ENCODE data around the gene SETD2. TPM values are rescaled to one million over a fixed set of nuclear protein-coding genes. Genes with fewer than 3 reads are reported as not detected.
"Not testable (repeated sequence)": the region's sequence is repeated elsewhere in the genome, so short reads cannot be mapped to it uniquely, and the experiment has no call there.

Gene SETD2
- total RNA-seq, 2 donors from 2014 or later = 40.8 to 48.3 TPM

DNA sequence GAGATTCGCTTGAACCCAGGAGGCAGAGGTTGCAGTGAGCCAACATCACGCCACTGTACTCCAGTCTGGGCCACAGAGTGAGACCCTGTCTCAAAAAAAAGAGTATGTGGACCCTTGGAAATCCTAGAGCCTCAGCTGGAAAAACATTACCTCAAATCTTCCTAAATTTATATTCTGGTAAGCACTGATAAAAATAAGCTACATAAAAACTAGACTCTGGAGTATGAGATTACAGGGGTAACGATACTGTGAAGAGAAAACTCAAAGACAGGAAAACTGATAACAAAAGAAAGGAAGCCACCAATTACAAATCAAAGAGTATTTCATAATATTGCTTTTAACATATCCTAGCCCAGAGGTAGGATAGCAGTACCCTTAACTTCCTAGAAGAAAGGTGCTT, 30.3 kb downstream of the SETD2 start:
- no peaks in the 10 kb centered on the region for H3K36me3 Mint-ChIP-seq
- H3K27ac Mint-ChIP-seq = peak overlapping the region in 1 of 2 donors; percentile 8
- H3K9me3 Mint-ChIP-seq = no peaks in the 10 kb centered on the region
- H3K4me3 Mint-ChIP-seq = no peak overlapping the region
- no peak for ATAC-seq
- peaks cover 39 to 48% of the 10 kb centered on the region in 2 donors for H3K4me1 Mint-ChIP-seq (ENCODE audit: low read depth in 2 of 2)
- H3K27me3 Mint-ChIP-seq = no peaks in the 10 kb centered on the region
- no peak for DNase-seq (ENCODE audit: low spot score)

DNA sequence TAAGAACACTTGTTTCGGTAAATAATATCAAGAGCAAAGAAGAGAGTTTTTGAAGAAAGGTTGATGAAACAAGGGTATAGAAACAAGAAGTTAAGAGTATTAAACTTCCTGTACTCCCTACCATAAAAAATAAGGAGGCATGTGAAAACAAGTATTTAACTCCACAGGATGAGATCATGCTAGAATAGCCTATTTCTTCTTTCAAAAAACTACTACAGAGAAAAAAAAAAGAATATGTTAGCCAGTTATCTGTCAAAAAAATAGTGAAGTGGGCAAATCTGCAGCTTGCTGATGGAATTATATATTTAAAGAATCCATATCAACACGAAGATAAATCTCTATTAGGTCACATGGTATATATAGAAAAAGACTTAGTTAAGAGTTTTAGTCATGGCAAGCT, 33.4 kb downstream of the SETD2 start:
- ATAC-seq (no peak), DNase-seq (ENCODE audit: low spot score) (no peak)
- Mint-ChIP-seq H3K4me1 (ENCODE audit: low read depth in 2 of 2) (peaks cover 35 to 45% of the 10 kb centered on the region in 2 donors), H3K9me3 (no peaks in the 10 kb centered on the region), H3K36me3 (no peaks in the 10 kb centered on the region), H3K27ac (peak overlapping the region in 1 of 2 donors; percentile 1), H3K27me3 (no peaks in the 10 kb centered on the region), H3K4me3 (no peak overlapping the region)

DNA sequence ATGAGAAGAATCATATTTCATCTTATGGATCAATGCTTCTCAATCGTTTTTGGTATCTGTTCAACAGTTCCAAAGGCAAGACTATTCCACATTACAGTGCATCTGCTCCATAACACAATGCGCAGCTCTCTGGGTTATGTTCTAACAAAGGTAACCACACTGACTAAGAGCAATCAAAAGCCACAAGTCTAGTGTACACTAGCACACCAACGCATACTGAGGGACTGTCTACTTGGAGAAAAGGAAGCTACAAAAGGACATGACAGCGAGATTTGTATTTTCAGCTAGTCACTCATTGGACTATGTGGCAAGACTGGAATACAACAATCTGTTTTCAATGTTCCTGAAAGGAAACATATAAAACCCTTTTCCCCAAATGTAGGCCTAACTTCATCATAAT, 35.8 kb downstream of the SETD2 start:
- no peak overlapping the region for H3K27ac Mint-ChIP-seq
- peak in 1 of 2 donors; percentile 56 for ATAC-seq
- no peaks in the 10 kb centered on the region for H3K9me3 Mint-ChIP-seq
- H3K36me3 Mint-ChIP-seq = peaks cover 10% of the 10 kb centered on the region
- no peak for DNase-seq (ENCODE audit: low spot score)
- H3K27me3 Mint-ChIP-seq = no peaks in the 10 kb centered on the region
- peaks cover 27 to 31% of the 10 kb centered on the region in 2 donors for H3K4me1 Mint-ChIP-seq (ENCODE audit: low read depth in 2 of 2)
- no peak overlapping the region for H3K4me3 Mint-ChIP-seq

DNA sequence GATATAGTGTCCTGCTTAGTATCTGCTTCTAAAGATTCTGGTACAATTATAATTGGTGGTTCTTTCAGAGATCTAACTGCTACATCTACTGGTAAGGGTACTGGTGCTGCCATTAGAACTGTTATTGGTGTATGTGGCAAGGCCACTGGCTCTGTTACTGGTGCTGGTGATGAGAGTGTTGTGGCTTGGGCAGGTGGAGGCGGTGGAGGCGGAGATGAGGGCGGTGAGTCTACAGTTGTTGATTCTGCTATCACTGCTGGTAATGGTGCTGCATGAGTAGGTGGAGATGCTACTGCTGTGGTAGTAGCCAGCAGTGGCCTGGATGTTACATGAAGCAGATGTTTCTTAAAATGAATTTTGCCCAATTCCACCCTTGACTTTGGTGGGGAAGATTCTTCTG, 40.1 kb downstream of the SETD2 start:
- Mint-ChIP-seq H3K4me3 (no peak overlapping the region), H3K36me3 (peaks cover 44% of the 10 kb centered on the region), H3K27ac (peak overlapping the region in 1 of 2 donors; percentile 44), H3K4me1 (ENCODE audit: low read depth in 2 of 2) (peaks cover 32% of the 10 kb centered on the region in 2 donors), H3K9me3 (no peaks in the 10 kb centered on the region), H3K27me3 (no peaks in the 10 kb centered on the region)
- DNase-seq (ENCODE audit: low spot score) (no peak), ATAC-seq (no peak)

DNA sequence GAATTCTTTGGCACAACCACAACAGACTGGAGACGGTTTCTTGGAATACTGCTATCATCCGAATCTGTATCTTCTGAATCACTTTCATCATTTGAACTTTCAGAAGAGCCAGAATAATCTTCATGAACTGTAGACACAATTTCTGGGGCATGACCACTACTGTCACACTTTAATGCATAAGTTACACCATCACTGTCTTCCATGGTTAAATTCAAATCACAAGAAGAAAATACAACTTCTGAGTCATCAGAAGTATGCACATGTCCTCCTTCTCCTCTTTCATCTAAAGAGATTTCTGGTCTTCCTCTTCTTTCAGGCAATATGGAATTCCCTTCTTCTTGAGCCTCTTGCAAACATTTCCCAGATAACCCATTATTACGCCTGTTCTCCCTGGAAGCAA, 42.5 kb downstream of the SETD2 start:
- Mint-ChIP-seq H3K4me1 (ENCODE audit: low read depth in 2 of 2) (peaks cover 35 to 40% of the 10 kb centered on the region in 2 donors), H3K27me3 (no peaks in the 10 kb centered on the region), H3K9me3 (no peaks in the 10 kb centered on the region), H3K36me3 (peaks cover 44% of the 10 kb centered on the region), H3K27ac (peak overlapping the region; percentile 30 to 50), H3K4me3 (peak overlapping the region; percentile 21)
- no peak for DNase-seq (ENCODE audit: low spot score)
- ATAC-seq = no peak

DNA sequence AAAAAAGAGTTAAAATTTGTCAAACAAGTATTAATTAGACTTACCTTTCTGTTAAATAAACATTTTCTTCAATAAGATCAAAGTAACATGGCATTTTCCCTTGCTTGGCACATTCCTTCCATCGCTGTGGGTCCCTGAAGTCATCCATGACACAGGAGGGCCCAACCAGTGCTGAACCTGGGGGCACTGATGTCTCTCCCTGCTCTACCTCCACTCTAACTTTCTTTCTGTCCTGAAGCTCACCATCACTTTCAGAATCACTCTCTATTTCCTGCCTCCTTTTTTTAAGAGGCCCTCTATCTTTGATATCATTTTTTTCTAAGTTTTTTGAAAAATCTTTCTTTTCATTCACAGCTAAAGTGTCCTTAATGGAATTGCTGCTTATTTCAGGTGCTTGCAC, 43.8 kb downstream of the SETD2 start:
- no peaks in the 10 kb centered on the region for H3K27me3 Mint-ChIP-seq
- ATAC-seq (peak in 1 of 2 donors; percentile 67), DNase-seq (ENCODE audit: low spot score) (no peak)
- H3K27ac Mint-ChIP-seq = peak overlapping the region; percentile 50 to 77
- peaks cover 44% of the 10 kb centered on the region for H3K36me3 Mint-ChIP-seq
- H3K9me3 Mint-ChIP-seq = no peaks in the 10 kb centered on the region
- H3K4me1 Mint-ChIP-seq (ENCODE audit: low read depth in 2 of 2) = peaks cover 35 to 40% of the 10 kb centered on the region in 2 donors
- H3K4me3 Mint-ChIP-seq = peak overlapping the region; percentile 40

DNA sequence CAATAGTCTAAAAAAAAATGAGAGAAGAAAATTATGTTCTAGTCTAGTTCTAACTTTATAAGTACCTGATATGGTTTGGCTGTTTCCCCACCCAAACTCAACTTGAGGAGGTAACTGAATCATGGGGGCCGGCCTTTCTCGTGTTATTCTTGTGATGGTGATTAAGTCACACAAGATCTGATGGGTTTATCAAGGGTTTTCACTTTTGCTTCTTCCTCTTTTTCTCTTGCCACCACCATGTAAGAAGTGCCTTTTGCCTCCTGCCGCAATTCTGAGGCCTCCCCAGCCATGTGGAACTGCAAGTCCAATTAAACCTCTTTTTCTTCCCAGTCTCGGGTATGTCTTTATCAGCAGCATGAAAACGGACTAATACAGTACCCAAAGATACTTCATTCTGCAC, 44.5 kb downstream of the SETD2 start:
- Mint-ChIP-seq H3K4me1 (ENCODE audit: low read depth in 2 of 2) (peaks cover 35 to 40% of the 10 kb centered on the region in 2 donors), H3K27ac (peak overlapping the region in 1 of 2 donors; percentile 77)
- not testable (repeated sequence) for H3K4me3 Mint-ChIP-seq

DNA sequence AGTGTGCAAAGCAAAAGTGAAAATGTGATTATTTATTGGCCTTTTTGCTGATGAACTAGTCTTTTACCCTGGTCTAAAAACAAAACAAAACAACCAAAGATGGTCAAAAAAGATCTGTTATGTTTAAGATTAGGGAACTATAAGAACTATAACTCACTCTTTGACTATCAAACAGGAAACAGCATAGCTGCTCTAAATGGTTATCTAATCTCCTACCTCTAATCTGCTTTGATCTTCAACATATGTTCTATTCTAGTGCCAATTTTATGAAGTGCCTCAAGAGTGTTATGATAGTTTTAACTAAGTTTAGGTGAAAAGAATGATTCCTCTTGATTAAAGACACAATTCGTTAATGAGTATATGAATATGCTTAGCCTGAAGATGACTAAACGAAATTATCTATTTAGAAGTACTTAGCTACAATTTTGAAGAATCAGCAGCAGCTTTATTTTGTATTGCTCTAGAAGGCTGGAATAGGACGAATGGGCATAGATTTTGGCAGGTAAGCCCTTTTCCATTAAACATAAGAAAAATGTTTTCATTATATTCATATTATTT, 46.0 kb downstream of the SETD2 start:
- peaks cover 31 to 40% of the 10 kb centered on the region in 2 donors for H3K4me1 Mint-ChIP-seq (ENCODE audit: low read depth in 2 of 2)
- DNase-seq (ENCODE audit: low spot score) (no peak), ATAC-seq (no peak)
- peak overlapping the region; percentile 8 for H3K4me3 Mint-ChIP-seq
- peaks cover 31% of the 10 kb centered on the region for H3K36me3 Mint-ChIP-seq
- H3K9me3 Mint-ChIP-seq = no peaks in the 10 kb centered on the region
- peak overlapping the region; percentile 68 for H3K27ac Mint-ChIP-seq
- H3K27me3 Mint-ChIP-seq = no peaks in the 10 kb centered on the region

More for the DNA sequence above, 44.5 kb downstream of the SETD2 start:
- H3K36me3 Mint-ChIP-seq = peaks cover 44% of the 10 kb centered on the region
- not testable (repeated sequence) for ATAC-seq; DNase-seq (ENCODE audit: low spot score); H3K9me3 Mint-ChIP-seq; H3K27me3 Mint-ChIP-seq

DNA sequence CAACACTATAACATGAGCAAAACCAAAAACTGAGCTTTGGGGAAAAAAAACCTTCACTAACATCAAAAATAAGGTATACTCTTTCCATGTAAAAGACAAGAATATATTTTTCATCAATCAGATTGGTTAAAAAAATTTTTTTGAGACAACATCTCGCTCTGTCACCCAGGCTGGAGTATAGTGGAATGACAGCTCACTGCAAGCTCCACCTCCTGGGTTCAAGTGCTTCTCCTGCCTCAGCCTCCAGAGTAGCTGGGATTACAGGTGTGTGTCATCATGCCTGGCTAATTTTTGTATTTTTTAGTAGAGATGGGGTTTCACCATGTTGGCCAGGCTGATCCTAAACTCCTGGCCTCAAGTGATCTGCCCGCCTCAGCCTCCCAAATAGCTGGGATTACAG, 48.4 kb downstream of the SETD2 start:
- H3K9me3 Mint-ChIP-seq; H3K27me3 Mint-ChIP-seq; H3K27ac Mint-ChIP-seq; DNase-seq (ENCODE audit: low spot score); H3K4me3 Mint-ChIP-seq; ATAC-seq: not testable (repeated sequence)
- peaks cover 21 to 30% of the 10 kb centered on the region in 2 donors for H3K4me1 Mint-ChIP-seq (ENCODE audit: low read depth in 2 of 2)
- peaks cover 14% of the 10 kb centered on the region for H3K36me3 Mint-ChIP-seq

DNA sequence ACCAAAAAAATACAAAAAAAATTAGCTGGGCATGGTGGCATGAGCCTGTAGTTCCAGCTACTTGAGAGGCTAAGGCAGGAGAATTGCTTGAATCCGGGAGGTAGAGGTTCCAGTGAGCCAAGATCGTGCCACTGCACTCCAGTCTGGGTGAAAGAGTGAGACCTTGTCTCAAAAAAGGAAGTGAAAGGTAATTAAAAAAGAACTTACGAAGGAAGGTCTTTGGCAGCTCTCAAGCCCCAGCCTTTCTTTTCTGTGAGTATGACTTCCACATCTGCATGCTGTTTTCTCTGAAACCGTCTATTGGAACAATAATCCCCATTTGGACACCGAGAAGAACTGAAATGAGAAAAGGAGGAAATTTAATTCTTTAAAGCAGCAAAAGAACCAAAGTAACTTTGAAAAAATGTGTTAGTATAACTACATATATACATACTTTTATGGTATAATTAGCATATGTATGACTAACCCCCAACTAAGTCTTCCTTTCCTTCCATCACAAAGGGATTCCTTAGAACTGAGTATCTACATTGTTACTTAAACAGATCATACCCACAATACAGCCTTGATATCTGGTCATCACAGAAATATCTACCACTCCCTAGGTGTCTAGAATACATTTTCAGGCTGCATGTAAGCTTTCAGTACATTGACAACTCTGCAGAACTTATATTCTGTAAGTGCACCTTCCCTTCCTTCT, 50.1 kb downstream of the SETD2 start:
- Mint-ChIP-seq H3K27ac (no peak overlapping the region), H3K4me1 (ENCODE audit: low read depth in 2 of 2) (peaks cover 13 to 21% of the 10 kb centered on the region in 2 donors), H3K27me3 (no peaks in the 10 kb centered on the region), H3K36me3 (peaks cover 6% of the 10 kb centered on the region), H3K9me3 (no peaks in the 10 kb centered on the region), H3K4me3 (no peak overlapping the region)
- no peak for DNase-seq (ENCODE audit: low spot score)
- no peak for ATAC-seq

DNA sequence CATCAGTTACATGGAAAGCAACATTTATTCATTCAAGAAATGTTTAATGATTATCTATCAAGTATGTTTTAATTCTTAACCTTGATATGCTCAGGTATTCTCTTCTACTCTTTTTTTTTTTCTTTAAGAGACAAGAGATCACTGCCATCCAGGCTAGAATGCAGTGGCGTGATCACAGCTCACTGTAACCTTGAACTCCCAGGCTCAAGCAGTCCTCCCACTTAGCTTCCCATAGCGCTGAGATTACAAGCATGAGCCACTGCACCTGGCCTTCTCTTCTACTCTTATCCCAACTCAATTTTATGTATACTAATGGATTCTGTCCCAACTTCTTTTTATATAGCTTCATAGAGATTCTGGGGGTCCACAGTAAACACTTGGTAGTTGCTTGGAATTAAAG, 50.9 kb downstream of the SETD2 start:
- H3K4me1 Mint-ChIP-seq (ENCODE audit: low read depth in 2 of 2) = peaks cover 12 to 19% of the 10 kb centered on the region in 2 donors

DNA sequence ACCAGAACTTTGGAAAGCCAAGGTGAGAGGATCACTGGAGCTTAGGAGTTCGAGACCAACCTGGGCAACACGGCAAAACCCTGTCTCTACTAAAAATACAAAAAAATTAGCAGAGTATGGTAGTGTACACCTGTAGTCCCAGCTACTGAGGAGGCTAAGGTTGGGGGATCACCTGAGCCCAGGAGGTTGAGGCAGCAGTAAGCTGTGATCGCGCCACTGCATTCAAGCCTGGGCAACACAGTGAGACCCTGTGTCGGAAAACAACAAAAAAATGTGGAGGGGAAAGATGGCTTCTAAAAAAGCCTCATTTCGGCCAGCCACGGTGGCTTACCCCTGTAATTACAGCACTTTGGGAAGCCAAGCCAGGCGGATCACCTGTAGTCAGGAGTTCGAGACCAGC, 54.5 kb downstream of the SETD2 start:
- peaks cover 6% of the 10 kb centered on the region for H3K36me3 Mint-ChIP-seq

More for the DNA sequence above, 50.9 kb downstream of the SETD2 start:
- Mint-ChIP-seq H3K27ac (no peak overlapping the region), H3K9me3 (no peaks in the 10 kb centered on the region), H3K4me3 (no peak overlapping the region), H3K27me3 (no peaks in the 10 kb centered on the region), H3K36me3 (peaks cover 6% of the 10 kb centered on the region)
- no peak for ATAC-seq
- no peak for DNase-seq (ENCODE audit: low spot score)

DNA sequence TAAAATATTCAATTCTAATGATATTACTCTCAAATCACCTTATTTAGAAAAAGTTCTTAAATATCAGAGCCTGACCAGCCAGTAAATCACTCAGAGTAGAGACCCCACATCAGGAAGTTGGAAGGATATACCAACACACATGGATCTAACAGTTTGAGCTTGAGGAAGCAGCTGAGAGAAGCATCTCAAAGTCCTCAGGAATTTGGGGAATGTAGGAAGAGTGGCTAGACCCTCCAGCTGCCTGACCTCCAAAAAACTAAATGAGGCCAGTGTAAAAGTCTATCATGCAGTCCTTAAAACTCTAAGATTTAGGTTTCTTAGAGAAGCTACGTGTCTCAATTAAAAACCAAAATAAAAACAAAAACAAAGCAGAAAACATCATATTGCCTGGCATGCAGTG, 55.4 kb downstream of the SETD2 start:
- Mint-ChIP-seq H3K36me3 (peaks cover 6% of the 10 kb centered on the region), H3K4me3 (no peak overlapping the region), H3K27me3 (no peaks in the 10 kb centered on the region), H3K27ac (peak overlapping the region in 1 of 2 donors; percentile 20), H3K4me1 (ENCODE audit: low read depth in 2 of 2) (peaks cover 7 to 9% of the 10 kb centered on the region in 2 donors), H3K9me3 (no peaks in the 10 kb centered on the region)
- no peak for ATAC-seq
- no peak for DNase-seq (ENCODE audit: low spot score)

More for the DNA sequence above, 54.5 kb downstream of the SETD2 start:
- no peak overlapping the region for H3K27ac Mint-ChIP-seq
- H3K4me1 Mint-ChIP-seq (ENCODE audit: low read depth in 2 of 2) = peaks cover 4 to 5% of the 10 kb centered on the region in 2 donors
- H3K4me3 Mint-ChIP-seq = no peak overlapping the region
- no peaks in the 10 kb centered on the region for H3K27me3 Mint-ChIP-seq
- ATAC-seq = no peak
- DNase-seq (ENCODE audit: low spot score) = no peak
- no peaks in the 10 kb centered on the region for H3K9me3 Mint-ChIP-seq

DNA sequence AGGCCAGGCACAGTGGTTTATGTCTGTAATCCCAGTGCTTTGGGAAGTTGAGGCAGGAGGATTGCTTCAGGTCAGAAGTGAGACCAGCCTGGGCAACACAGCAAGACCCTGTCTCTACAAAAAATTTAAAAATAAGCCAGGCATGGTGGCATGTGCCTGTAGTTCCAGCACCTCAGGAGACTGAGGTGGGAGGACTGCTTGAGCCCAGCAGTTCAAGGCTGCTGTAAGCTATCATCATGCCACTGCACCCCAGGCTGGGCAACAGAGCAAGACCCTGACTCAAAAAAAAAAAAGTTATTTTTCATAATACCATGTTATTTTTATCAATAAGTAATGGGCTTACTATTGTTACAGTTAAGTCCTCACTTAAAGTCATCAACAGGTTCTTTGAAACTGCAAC, 59.7 kb downstream of the SETD2 start:
- DNase-seq (ENCODE audit: low spot score) (no peak), ATAC-seq (no peak)
- Mint-ChIP-seq H3K4me3 (no peak overlapping the region), H3K27me3 (no peaks in the 10 kb centered on the region), H3K9me3 (no peaks in the 10 kb centered on the region), H3K4me1 (ENCODE audit: low read depth in 2 of 2) (peaks cover 4 to 5% of the 10 kb centered on the region in 2 donors), H3K36me3 (no peaks in the 10 kb centered on the region), H3K27ac (no peak overlapping the region)
